Measurements from ENCODE around the gene C16orf86.

The C16orf86 gene

GRCh38 chr16:67652578-67653127 is 14.0 kb upstream of the C16orf86 start:
- in situ Hi-C loops (cut with MboI; ENCODE audit: low pct_unique_long_range_greater_than_20kb, low sequenced_read_pairs): loop anchor here (10.0 kb wide), 1 partner anchor 108 kb away; no protein-coding TSS in a partner anchor
- no peak for DNase-seq

- no peak for DNase-seq
- in situ Hi-C loops (cut with MboI; ENCODE audit: low pct_unique_long_range_greater_than_20kb, low sequenced_read_pairs): loop anchor here (10.0 kb wide), 1 partner anchor 108 kb away; no protein-coding TSS in a partner anchor
These were observed 13.4 kb upstream of the C16orf86 start for GRCh38 chr16:67653128-67653788.

GRCh38 chr16:67653789-67654402 is 12.7 kb upstream of the C16orf86 start:
- DNase-seq: no peak
- in situ Hi-C loops (cut with MboI; ENCODE audit: low pct_unique_long_range_greater_than_20kb, low sequenced_read_pairs): loop anchor here (10.0 kb wide), 1 partner anchor 109 kb away; no protein-coding TSS in a partner anchor

GRCh38 chr16:67654403-67654911 is 12.2 kb upstream of the C16orf86 start:
- DNase-seq: no peak
- in situ Hi-C loops (cut with MboI; ENCODE audit: low pct_unique_long_range_greater_than_20kb, low sequenced_read_pairs): loop anchor here (10.0 kb wide), 1 partner anchor 110 kb away; no protein-coding TSS in a partner anchor

- in situ Hi-C loops (cut with MboI; ENCODE audit: low pct_unique_long_range_greater_than_20kb, low sequenced_read_pairs): loop anchor here (10.0 kb wide), 1 partner anchor 111 kb away; no protein-coding TSS in a partner anchor
- no peak for DNase-seq
These were observed 11.3 kb upstream of the C16orf86 start for GRCh38 chr16:67655363-67655762.

GRCh38 chr16:67656344-67657016 is 10.1 kb upstream of the C16orf86 start:
- DNase-seq: no peak
- in situ Hi-C loops (cut with MboI; ENCODE audit: low pct_unique_long_range_greater_than_20kb, low sequenced_read_pairs): loop anchor here (10.0 kb wide), 1 partner anchor 112 kb away; no protein-coding TSS in a partner anchor

- in situ Hi-C loops (cut with MboI; ENCODE audit: low pct_unique_long_range_greater_than_20kb, low sequenced_read_pairs): loop anchor here (10.0 kb wide), 1 partner anchor 112 kb away; no protein-coding TSS in a partner anchor
- no peak for DNase-seq
These were observed 9.5 kb upstream of the C16orf86 start for GRCh38 chr16:67657017-67657608.

GRCh38 chr16:67657751-67658518 is 8.7 kb upstream of the C16orf86 start:
- in situ Hi-C loops (cut with MboI; ENCODE audit: low pct_unique_long_range_greater_than_20kb, low sequenced_read_pairs): loop anchor here (10.0 kb wide), 1 partner anchor 113 kb away; no protein-coding TSS in a partner anchor
- no peak for DNase-seq

- in situ Hi-C loops (cut with MboI; ENCODE audit: low pct_unique_long_range_greater_than_20kb, low sequenced_read_pairs): loop anchor here (10.0 kb wide), 1 partner anchor 114 kb away; no protein-coding TSS in a partner anchor
- no peak for DNase-seq
These were observed 7.6 kb upstream of the C16orf86 start for GRCh38 chr16:67658849-67659674.

- in situ Hi-C loops (cut with MboI; ENCODE audit: low pct_unique_long_range_greater_than_20kb, low sequenced_read_pairs): loop anchor here (10.0 kb wide), 1 partner anchor 115 kb away; no protein-coding TSS in a partner anchor
These were observed 6.7 kb upstream of the C16orf86 start, which contains the start of gene ACD for GRCh38 chr16:67659675-67660563. Gene ACD (minus strand): TSS chr16:67660260. CDS start chr16:67660220, 40 bp downstream.

GRCh38 chr16:67660564-67661028 is 6.0 kb upstream of the C16orf86 start, which contains the start of gene PARD6A:
Gene PARD6A (plus strand): TSS chr16:67660960. CDS start chr16:67661039, 79 bp downstream.
- DNase-seq: peak; percentile 95

More at GRCh38 chr16:67659675-67660563, 6.7 kb upstream of the C16orf86 start, which contains the start of gene ACD:
- DNase-seq: peak; percentile 92

GRCh38 chr16:67661101-67661761 is 5.4 kb upstream of the C16orf86 start:
- DNase-seq: peak; percentile 30
- in situ Hi-C loops (cut with MboI; ENCODE audit: low pct_unique_long_range_greater_than_20kb, low sequenced_read_pairs): no loop called here

More at GRCh38 chr16:67660564-67661028, 6.0 kb upstream of the C16orf86 start, which contains the start of gene PARD6A:
- in situ Hi-C loops (cut with MboI; ENCODE audit: low pct_unique_long_range_greater_than_20kb, low sequenced_read_pairs): no loop called here

GRCh38 chr16:67661886-67662652 is 4.5 kb upstream of the C16orf86 start:
- in situ Hi-C loops (cut with MboI; ENCODE audit: low pct_unique_long_range_greater_than_20kb, low sequenced_read_pairs): no loop called here
- no peak for DNase-seq

GRCh38 chr16:67662653-67663010 is 4.0 kb upstream of the C16orf86 start:
- in situ Hi-C loops (cut with MboI; ENCODE audit: low pct_unique_long_range_greater_than_20kb, low sequenced_read_pairs): no loop called here
- DNase-seq: no peak
